GM18519 (cell line): ENCODE measurements around the gene CHAC1.
"Not testable (repeated sequence)": the region's sequence is repeated elsewhere in the genome, so short reads cannot be mapped to it uniquely, and the experiment has no call there.

Source experiments
- ATAC-seq: cut with Tn5 transposase; IDR thresholded peaks from one replicate; pipeline ENCODE4 v1.9.1; 2021; ENCODE audit warnings: mild to moderate bottlenecking, moderate library complexity; ENCODE audit not compliant: unreplicated experiment, low FRiP score

The CHAC1 gene

DNA sequence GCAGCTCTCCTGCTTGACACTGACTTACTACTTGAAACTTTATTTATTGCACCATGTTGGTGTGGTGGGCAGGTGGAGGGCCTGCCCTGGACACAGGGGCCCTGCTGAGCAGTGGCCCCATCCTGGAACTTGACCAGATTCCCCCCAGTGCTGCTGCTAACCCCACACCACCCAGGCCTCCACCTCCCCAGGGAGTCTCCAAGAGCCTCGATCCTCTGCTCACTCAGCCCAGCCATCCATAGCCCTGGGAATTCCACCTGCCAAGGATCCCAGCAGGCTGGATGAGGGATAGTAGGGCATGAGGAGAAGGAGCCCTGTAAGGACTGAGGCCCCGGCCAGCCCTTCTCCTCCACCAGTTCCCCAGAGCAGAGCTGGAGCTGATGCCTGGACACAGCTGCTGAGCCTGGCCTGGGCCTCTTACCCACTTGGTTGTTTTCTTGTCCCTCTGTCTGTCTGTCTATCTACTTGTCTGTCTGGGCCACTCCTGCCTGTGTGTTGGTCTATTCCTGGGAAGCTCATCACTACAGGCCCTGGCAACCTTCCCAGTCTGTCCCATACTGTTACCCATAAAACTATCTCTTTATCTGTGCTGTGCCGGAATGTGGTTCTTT lies 2.8 kb downstream of the CHAC1 start:
- ATAC-seq, result no peak

DNA sequence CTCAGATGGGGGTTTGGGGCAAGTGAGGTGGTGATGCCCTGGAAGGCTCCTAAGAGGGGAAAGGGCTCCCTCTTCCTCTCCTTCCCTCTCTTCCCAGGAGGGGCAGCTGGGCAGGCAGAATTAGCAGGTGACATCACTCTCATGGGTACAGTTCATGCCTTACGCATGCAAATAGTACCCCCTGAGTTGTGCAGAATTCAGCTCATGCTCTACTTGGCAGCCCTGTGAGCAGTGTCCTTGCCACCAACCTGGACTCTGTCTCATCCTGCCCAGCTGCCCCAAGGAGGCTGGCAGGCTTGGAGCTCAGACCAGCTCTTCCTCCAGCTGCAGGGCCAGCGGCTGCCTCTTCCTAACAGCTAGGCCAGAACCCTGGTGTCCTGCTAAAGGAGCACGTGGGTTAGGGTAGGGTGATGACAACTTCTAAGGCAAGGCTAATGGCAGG lies 3.3 kb downstream of the CHAC1 start:
- ATAC-seq, result no peak

DNA sequence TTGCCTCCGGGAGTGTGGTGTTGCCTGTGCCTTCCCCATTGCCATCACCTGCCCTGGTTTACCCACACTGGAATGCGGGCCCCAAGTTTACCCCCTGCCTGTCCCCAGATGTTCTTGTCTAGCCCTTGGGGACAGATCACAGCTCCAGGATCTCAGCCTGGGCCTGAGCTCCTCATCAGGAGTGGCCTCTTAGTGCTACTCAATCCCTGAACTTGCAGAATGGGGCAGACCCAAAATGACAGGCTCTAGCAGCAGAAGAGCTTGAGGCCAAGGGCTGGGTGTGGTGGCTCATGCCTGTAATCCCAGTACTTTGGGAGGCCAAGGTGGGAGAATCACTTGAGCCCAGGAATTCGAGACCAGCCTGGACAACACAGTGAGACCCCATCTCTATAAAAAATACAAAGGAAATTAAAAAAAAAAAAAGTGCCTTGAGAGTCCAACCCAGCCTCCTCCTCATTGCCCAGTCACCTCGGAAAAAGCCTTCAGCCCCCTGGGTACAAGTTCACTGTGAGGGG lies 3.8 kb downstream of the CHAC1 start:
- no peak for ATAC-seq

DNA sequence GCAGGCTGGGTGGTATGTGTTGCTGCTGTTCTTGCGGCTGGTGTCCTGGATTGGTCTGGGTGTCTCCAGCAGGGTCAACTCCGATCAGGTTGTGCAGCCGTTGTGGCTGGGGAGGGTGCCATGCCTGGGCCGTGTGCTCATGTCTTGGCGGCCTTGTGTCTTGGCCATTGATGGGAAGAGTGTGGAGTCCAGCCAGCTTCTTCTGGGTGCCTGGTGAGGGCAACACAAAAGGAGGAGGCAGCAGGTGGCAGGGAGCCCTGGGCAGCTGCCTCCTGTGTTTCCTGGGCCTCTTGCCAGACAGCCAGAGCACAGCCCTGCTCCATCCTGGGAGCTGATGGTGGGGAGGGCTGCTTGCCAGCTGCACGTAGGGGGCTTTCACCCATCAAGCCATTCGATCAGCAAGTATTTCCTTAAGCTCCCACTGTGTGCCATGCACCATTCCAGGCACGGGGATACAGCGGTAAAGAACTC lies 4.3 kb downstream of the CHAC1 start:
- ATAC-seq, result no peak

DNA sequence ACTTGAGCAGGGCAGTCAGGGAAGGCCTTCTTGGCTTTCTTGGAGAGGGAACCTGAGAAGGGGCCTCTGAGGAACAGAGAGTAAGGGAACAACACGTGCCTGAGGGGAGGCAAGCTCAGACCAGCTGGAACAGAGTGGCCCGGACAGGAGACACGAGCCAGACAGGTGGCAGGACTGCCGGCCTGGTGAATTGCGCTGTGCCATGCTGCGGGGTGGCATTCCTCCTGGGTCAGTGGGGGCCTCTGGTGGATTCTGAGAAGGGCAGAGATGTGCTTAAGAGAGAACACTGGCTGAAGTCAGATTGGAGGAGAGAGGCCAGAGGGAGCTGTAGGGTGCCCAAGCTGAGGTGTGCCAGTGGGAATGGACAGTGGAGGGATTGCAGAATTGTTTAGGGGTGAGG lies 4.9 kb downstream of the CHAC1 start:
- ATAC-seq, result no peak

DNA sequence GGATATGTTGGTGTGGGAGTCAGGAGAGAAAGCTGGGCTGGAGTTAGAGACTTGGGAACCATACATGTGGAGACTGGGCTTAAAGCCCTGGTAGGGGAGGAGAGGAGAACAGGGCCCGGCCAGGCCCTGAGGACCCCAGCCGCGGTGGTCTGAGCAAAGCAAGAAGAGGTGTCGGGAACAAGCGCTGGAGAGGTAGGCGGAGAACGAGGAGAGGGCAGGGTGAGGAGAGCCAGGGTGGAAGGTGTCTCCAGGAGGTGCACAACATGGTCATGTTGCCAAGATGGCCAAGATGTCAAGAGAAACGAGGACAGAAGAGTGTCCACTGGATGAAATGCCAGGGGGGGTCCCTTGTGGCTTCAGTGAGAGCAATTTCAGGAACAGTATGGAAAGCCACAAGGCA lies 5.5 kb downstream of the CHAC1 start:
- ATAC-seq, result no peak

DNA sequence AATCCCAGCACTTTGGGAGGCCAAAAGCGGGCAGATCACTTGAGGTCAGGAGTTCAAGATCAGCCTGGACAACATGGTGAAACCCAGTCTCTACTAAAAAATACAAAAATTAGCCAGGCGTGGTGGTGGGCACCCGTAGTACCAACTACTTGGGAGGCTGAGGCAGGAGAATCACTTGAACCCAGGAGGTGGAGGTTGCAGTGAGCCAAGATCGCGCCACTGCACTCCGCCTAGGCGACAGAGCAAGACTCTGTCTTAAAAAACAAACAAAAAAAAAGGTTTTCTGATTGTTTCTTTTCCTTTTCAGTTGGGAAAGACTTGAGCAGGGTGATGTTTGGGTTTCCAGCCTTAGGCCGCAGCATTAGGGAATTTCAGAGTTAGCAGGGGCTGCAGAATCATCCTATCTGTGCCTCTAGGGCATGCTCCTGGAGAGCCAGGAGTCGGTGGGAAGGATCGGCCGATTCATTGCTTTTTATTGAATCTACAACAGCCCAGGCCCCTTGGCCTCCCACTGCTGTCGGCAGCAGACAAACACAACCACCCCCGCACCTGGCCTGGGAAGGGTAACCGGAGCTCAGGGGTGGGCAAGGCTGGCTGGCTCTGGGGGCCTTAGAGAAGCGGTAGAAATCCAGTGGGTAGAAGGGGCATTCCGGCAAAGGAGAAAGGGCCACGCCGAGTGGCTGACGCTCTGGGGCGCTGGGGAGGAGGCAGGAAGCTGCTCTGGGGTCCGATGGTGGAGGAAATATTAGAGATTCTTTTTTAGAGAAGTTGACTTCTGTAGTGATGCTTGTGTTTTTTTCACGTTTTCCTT lies 6.3 kb downstream of the CHAC1 start:
- ATAC-seq, result no peak

DNA sequence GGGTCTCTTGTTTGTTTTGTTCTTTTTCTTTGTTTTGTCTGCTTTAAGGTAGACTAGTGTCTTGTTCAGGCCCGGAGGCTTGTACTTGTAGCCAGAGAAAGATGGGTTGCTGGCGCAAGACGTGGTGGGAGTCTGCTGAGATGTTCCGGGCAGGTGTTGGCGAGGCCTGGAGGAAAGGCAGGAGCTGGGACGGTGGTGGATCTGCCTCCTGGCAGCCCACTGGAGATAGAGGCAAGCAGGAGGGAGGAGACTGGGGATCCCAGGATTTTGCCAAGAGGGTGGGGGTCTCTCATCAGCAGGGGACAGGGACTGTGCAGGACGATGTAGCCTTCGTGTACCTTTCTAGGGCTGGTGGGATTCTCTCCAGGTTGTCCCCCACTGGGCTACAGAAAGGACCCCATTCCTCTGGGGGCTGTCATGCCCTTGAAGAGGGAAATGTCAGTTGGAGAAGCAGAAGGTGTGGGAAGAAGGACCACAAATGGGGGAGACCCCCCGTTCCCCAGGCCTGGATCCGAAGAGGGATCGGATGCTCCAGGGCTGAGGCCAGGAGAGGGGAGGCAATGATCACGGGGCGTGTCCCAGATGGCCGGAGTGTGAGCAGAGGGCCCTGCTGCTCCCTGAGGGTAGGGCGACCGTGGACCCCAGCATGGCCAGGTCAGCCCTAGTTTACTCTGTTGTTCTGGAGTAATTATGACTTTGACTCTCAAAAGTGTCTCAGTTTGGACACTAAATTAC lies 7.0 kb downstream of the CHAC1 start:
- ATAC-seq, result no peak

DNA sequence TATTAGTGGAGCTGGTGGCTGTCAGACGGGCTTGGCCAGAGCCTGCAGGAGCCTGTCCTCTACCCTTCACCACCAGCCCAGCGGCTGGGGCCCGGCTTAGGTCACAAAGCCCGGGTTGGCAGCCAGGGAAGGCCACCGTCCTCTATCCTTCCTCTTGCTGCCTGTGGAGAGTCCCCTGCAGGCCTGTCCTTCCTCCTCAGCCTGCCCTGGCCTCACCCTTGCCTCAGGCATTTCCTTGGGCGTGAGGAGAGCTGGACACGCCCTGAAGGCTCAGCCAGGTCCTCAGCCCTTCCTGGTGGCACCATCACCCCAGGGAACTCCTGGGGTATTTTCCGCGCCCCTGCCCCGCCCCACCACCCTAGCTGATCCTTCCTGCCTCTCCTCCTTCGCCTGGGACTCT lies 7.7 kb downstream of the CHAC1 start:
- no peak for ATAC-seq

DNA sequence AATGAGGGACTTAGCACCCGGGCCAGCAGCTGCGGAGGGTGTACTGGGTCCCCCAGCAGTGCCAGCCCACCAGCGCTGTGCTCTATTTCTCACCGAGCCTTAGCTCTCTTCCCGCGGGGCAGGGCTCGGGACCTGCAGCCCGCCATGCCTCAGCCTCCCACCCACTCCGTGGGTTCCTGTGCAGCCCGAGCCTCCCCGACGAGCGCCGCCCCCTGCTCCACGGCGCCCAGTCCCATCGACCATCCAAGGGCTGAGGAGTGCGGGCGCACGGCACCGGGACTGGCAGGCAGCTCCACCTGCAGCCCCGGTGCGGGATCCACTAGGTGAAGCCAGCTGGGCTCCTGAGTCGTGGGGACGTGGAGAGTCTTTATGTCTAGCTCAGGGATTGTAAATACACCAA lies 8.5 kb downstream of the CHAC1 start:
- ATAC-seq, result not testable (repeated sequence)

DNA sequence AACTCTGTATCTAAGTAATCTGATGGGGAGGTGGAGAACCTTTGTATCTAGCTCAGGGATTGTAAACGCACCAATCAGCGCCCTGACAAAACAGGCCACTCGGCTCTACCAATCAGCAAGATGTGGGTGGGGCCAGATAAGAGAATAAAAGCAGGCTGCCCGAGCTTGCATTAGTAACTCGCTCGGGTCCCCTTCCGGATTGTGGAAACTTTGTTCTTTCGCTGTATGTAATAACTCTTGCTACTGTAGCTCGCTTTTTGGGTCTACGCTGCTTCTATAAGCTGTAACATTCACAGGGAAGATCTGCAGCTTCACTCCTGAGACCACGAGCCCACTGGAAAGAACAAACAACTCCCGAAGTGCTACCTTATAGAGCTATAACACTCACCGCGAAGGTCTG lies 9.0 kb downstream of the CHAC1 start:
- not testable (repeated sequence) for ATAC-seq

DNA sequence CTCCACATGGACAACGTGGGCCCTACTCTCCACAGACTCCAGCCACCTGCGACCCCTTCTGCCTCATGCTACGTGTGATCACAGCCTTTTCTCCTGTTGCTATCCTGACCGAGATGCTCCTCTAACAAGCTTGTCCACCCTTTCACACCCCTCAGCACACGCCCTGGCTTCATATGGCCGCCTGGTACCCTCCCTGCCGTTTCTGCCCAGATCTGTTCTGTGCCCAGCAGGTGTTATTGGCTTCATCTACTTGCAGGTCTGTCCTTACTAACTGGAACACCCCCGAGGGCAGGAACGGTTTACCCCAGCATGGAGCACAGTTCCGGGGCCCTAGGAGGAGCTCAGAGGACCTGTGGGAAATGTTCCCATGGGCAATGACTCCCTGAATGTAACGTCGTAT lies 9.9 kb downstream of the CHAC1 start:
- no peak for ATAC-seq

DNA sequence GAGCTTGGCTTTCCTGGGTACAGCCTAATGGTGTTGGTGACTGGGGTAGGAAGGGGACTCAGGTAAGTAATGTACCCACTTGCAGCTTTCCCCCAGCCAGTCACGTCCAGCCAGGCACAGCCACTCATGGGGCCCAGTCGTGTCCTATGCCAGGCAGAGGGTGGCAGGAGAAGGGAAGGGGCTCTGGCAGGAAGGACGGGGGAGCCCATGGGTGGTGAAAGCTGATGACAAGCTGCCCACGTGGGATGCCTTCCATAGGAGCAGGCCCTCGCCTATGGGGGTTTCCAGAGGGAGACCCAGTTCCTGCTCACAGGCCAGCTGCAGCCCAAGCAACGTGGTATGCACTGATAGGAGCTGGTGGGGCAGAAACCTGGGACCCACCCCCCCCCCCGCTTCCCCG lies 10.7 kb downstream of the CHAC1 start:
- no peak for ATAC-seq

DNA sequence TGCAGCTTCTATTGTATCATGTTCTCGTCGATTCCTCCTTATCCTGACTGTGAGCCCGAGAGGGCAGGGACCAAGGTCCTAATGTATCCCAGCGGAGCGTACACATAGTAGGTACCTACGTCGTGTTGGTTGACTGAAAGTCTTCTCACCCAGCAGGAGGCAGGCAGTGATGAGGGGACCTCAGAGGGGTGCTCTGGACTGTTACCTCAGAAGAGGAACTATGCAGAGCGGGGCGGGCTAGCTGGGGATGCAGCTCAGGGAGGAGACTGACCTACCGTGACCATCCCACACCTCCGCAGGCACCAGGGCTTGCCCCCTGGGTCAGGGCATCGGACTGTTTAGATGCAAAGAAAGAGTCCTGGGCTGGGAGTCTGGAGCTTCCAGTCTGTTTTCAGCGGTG lies 11.4 kb downstream of the CHAC1 start:
- ATAC-seq, result no peak

DNA sequence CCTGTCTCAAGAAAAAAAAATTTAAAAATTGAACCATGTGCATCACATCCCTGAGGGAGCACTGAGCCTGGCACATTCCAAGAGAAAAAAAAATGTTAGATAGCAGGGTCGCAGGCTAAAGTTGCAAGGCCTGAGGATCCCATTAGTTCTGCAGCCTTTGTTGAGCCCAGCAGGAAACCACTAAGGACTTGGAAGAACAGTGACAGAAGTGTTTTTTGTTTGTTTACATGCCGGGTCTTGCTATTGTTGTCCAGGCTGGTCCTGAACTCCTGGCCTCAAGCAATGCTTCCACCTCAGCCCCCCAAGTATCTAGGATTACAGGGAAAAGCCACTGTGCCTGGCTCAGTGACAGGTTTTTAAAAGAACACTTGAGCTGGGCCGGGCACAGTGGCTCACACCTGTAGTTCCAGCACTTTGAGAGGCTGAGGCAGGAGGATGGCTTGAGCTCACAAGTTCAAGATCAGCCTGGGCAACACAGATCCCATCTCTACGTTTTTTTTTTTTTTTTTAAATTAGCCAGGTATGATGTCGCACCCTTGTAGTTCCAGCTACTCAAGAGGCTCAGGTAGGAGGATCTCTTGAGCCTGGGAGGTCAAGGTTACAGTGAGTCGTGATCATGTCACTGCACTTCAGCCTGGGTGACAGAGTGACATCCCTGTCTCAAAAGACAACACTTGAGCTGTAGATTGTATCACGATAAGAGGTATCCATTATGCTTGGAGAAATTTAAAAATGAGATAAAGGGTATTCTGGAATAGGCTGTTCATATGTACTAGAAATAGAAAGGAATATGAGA lies 15.2 kb downstream of the CHAC1 start:
- no peak for ATAC-seq

DNA sequence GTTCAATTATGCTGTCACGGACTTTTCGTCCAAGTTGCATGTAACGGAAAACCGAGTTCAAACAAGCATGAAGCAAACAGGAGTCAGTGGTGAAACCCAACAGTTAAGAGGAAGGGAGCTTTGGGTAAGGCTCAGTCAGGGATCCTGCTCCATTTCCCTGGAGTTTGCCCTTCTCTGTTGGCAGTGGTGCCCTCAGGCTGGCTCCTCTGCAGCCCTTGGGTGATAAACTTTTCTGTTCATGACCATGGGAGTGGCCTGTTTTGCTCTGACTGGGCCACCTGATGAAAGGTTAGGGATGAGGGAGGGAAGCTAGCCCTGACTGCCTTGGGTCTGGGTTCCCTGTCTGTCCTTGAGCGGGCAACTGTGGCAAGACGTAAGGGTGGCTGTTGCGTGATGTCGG lies 16.1 kb downstream of the CHAC1 start:
- no peak for ATAC-seq

DNA sequence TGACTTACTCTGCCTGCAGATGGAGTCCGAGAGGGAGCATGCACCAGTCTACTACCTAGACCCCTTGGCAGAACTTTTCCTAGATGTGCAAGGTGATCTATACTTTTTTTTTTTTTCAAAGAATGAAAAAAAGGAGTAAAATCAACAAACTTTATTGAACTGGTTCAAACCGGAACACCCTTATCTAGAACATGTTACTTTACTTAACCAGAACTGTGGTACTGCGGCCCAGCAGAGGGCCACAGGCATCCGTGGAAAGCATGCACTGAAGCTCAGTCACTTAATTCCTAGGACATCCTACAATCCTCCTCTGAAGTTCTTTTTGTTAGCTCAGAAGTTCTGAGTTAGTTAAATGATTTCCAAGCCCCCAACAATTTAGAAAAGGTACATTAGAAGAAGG lies 21.6 kb downstream of the CHAC1 start:
- no peak for ATAC-seq

DNA sequence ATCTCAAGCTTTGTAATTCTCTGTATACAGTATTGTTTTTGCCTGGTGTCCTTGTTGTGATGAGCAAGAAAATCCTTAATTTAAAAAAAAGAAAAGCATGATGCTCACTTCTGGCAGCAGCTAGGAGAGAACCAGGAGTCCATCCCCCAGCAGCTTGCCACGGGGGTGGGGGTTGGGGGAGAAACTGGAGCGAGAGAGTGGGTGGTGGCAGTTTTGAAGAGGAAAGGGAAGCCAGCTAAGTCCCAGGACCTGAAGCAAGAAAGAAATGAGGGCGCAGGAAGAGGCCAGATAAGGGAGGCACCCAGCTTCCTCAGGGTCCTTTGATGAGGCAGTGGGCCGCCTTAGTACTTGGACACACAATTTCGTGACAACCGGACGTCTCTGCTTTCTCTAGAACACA lies 23.5 kb downstream of the CHAC1 start:
- ATAC-seq, result no peak

DNA sequence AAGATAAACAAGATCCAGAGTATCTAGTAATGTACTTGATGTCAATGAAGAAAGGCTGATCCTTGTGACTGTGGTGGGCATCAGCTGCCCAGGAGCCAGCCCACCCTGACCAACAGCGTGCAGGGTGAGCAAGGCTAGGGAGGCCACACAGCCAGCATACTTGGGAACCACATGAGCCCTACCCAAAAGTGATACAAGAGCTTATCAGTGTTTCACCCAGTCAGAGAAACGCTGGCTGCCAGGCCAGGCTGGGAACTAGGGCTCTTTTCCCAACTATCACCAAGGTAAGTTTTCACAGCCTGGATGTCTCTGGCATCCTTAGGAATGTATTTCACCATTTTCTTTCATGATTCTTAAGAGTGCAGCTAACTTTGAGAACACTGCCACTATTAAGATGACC lies 24.9 kb downstream of the CHAC1 start:
- ATAC-seq, result no peak

DNA sequence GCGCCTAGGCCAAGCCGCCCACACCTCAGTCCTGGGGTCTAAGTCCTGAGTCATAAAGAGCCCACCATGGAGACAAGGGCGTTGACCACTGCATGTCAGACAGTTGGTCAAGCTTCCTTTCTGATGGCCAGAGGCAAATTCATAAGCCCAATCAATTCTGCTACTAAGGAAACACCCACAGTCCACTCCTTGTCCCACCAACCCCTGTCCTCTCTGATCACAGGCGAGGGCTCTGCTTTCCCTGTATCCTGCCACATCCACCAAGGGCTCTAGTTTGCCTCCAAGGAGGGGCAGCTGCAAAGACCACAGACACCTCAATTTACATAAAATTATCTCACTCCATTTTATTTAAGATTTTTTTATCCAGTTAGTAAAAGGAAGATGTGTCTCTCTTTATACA lies 25.3 kb downstream of the CHAC1 start:
- no peak for ATAC-seq

DNA sequence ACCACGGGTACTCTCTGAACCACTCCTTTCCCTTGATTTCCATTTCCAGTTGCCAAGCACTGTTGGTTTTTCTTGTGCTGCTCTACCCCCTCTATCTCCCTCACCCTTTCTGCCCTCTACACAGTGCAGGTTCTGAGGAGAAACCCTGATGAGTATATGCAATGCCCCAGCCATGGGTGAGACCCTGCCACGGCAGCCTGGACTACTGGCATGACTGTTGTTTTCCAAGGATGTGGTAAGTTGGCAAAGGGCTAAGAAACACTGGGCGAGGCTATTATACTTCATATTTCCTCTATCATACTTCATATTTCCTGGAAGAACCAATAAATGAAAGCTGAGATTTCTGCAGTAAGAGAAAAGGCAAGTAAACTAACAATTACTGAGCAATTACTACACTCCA lies 27.9 kb downstream of the CHAC1 start:
- ATAC-seq, result no peak
